Heart right ventricle (tissue), 16 donors: ENCODE results near the gene KPNA1. TPM values are rescaled to one million over a fixed set of nuclear protein-coding genes. Genes with fewer than 3 reads are reported as not detected.
"Not testable (repeated sequence)": the region's sequence is repeated elsewhere in the genome, so short reads cannot be mapped to it uniquely, and the experiment has no call there.

Experiments used
- ATAC-seq, 8 donors: fragments of 200-7000 bp; cut with Tn5 transposase; one replicate each; pipeline ENCODE4 v1.9.1; 2020; ENCODE audit warnings: mild to moderate bottlenecking in 8 of 8, moderate library complexity in 8 of 8, moderate number of reproducible peaks in 1 of 8
- DNase-seq, 2 donors: peaks; one replicate each; pipeline ENCODE4 v3.0.0-alpha.2; 2020
- H3K27ac ChIP-seq, 10 donors: fragments of 200-600 bp; sonication (generic) in 2 of 10; one replicate each; pipeline versions ENCODE4 v1.5.0 to v1.8.0; 2020 to 2022; ENCODE audit warnings: mild to moderate bottlenecking in 3 of 10
- H3K27me3 ChIP-seq, 7 donors: fragments of 200-600 bp; one replicate each; pipeline ENCODE4 v1.8.0; 2021 to 2022; ENCODE audit warnings: mild to moderate bottlenecking in 2 of 7
- H3K36me3 ChIP-seq, 9 donors: fragments of 200-600 bp; sonication (generic) in 1 of 9; one replicate each; pipeline versions ENCODE4 v1.5.0 to v1.8.0; 2020 to 2022; ENCODE audit warnings: mild to moderate bottlenecking in 2 of 9
- H3K4me1 ChIP-seq, 9 donors: fragments of 200-600 bp; sonication (generic) in 1 of 9; one replicate each; pipeline versions ENCODE4 v1.5.0 to v1.8.0; 2020 to 2022; ENCODE audit warnings: mild to moderate bottlenecking in 4 of 9
- H3K4me3 ChIP-seq, 10 donors: fragments of 200-600 bp; sonication (generic) in 2 of 10; one replicate each; pipeline versions ENCODE4 v1.5.0 to v1.8.0; 2020 to 2022; ENCODE audit warnings: mild to moderate bottlenecking in 7 of 10, moderate library complexity in 2 of 10
- H3K9me3 ChIP-seq, 11 donors: fragments of 200-600 bp in 10 of 11; sonication (generic) in 2 of 11; one replicate each; pipeline versions ENCODE4 v1.5.0 to v1.8.0; 2013 to 2022; ENCODE audit warnings: mild to moderate bottlenecking in 2 of 11, control low read depth in 1 of 11, moderate library complexity in 1 of 11
- CTCF ChIP-seq, 9 donors: fragments of 200-600 bp; sonication (generic) in 2 of 9; IDR thresholded peaks; one replicate each; pipeline versions ENCODE4 v1.5.0 to v1.8.0; 2021 to 2022; ENCODE audit warnings: antibody characterized with exemption in 9 of 9, mild to moderate bottlenecking in 5 of 9, moderate library complexity in 1 of 9
- WGBS, 2 donors: extraction: QIAGEN DNeasy Blood & Tissue Kit; methylation state at CpG; one replicate each; pipeline ENCODE4 v1.1.7; 2013; ENCODE audit warnings: inconsistent platforms in 1 of 2; 5-methylcytosine and 5-hydroxymethylcytosine counted together
- intact Hi-C, 10 donors: fragments of 100-400 bp; cut with DNase I; formaldehyde crosslinking; loops; one replicate each; pipeline versions ENCODE4 v1.11.1 to v1.14.2; 2022
- polyA plus RNA-seq, 2 donors: library from polyadenylated mRNA; stranded (reverse); fragments of 200-250 nt; gene quantifications; one replicate each; pipeline ENCODE4 v1.2.3, GENCODE V29; 2013
- total RNA-seq, 10 donors: library from RNA; stranded (reverse); fragmentation: NEBNext Ultra II Directional in 3 of 10; extraction: Animal tissue kit (Norgen Biotek cat#: 25700) in 3 of 10; gene quantifications; one replicate each; pipeline versions ENCODE4 v1.2.1 to v1.2.4, GENCODE V29; 2021 to 2023
- donor health status: Arrhythmogenic right ventricular cardiomyopathy.
- donor health status: ischemic (EF 13 %, LVEDD 7.1; RV severe dilation, severe dysfunction).
- donor health status: healthy with polysubstance abuse.
- donor health status: DM: no; HTN: yes; CAD: no.
- donor health status: DM: no; HTN: no; CAD: no.
- donor health status: ischemic (EF 25% LVEDD 6.9; RV normal size, moderate dysfunction).
- donor health status: ischemic (EF 25% LVEDD 5.7; RV mildly dilated, moderate dysfunction).
- donor health status: healthy.
- donor health status: DM: yes; HTN: yes; CAD: no.
- donor health status: Ischemic cardiomyopathy.
- donor health status: ischemic (EF 35%, LVEDD 5.7; RV mildly dilated, moderate dysfunction).
- donor health status: nonischemic (EF 11% LVEDD 7.7; RV severe dilation, severe dysfunction).
- donor health status: DM: yes; HTN: yes; CAD: no.
- donor health status: PGD.
- donor health status: ischemic (EF 29% LVEDD 5.4; RV normal size, mild dysfunction).
- donor health status: nonischemic (EF 23%, LVEDD 6.1; RV moderate dilation, normal function).

Gene KPNA1
- total and polyA plus RNA-seq, 12 donors = 14.5 to 121 (median 84.1) TPM

GRCh38 chr3:122456074-122456473, 58.7 kb downstream of the KPNA1 start:
- H3K9me3 ChIP-seq = no peaks in the 10 kb centered on the region
- intact Hi-C loops = loop anchor here in 4 of 10 donors (5.0 to 10.0 kb wide), 3 partner anchors 59 to 221 kb away; partner anchors contain the start of gene KPNA1 (in 1 of the 4)
- H3K27me3 ChIP-seq = no peaks in the 10 kb centered on the region
- DNase-seq = no peak
- peaks cover 0 to 98% (median 33%) of the 10 kb centered on the region in 9 donors for H3K36me3 ChIP-seq
- no peak for ATAC-seq
- TF ChIP-seq CTCF (IDR thresholded peaks at IDR 0.05) = no peak
- no peak overlapping the region for H3K27ac ChIP-seq
- H3K4me1 ChIP-seq = no peaks in the 10 kb centered on the region
- H3K4me3 ChIP-seq = no peak overlapping the region

- intact Hi-C loops = loop anchor here in 2 of 10 donors (10.0 kb wide), 2 partner anchors 63 to 223 kb away; partner anchors contain the start of gene KPNA1 (in 1 of the 2)
- no peaks in the 10 kb centered on the region for H3K27me3 ChIP-seq
- DNase-seq (no peak), ATAC-seq (no peak)
- H3K4me1 ChIP-seq = peaks cover 0 to 5% (median 0%) of the 10 kb centered on the region in 9 donors
- H3K27ac ChIP-seq = no peak overlapping the region
- no peak overlapping the region for H3K4me3 ChIP-seq
- H3K36me3 ChIP-seq = peaks cover 0 to 97% (median 30%) of the 10 kb centered on the region in 9 donors
- peaks cover 0 to 4% (median 0%) of the 10 kb centered on the region in 11 donors for H3K9me3 ChIP-seq
- WGBS, 2 donors = 89 to 91% methylated on average over 3 of the region's 3 CpGs
- no peak for TF ChIP-seq CTCF (IDR thresholded peaks at IDR 0.05)
These were observed 63.4 kb downstream of the KPNA1 start for GRCh38 chr3:122451371-122451770.

- H3K27me3 ChIP-seq, H3K27ac ChIP-seq, H3K4me1 ChIP-seq, H3K4me3 ChIP-seq, DNase-seq, ATAC-seq, intact Hi-C loops: not testable (repeated sequence)
- Histone ChIP-seq H3K9me3 (peaks cover 0 to 14% (median 3%) of the 10 kb centered on the region in 11 donors), H3K36me3 (peaks cover 0 to 96% (median 49%) of the 10 kb centered on the region in 9 donors)
- 98% methylated on average over 6 of the region's 6 CpGs for WGBS, 2 donors
These were observed 66.5 kb downstream of the KPNA1 start for GRCh38 chr3:122448218-122448617.

GRCh38 chr3:122444491-122444887, 70.2 kb downstream of the KPNA1 start:
- H3K4me3 ChIP-seq, ATAC-seq, intact Hi-C loops, H3K27me3 ChIP-seq, H3K4me1 ChIP-seq, H3K27ac ChIP-seq, DNase-seq: not testable (repeated sequence)
- WGBS, 2 donors = 97 to 98% methylated on average over 5 of the region's 5 CpGs
- Histone ChIP-seq H3K9me3 (peaks cover 0 to 14% (median 3%) of the 10 kb centered on the region in 11 donors), H3K36me3 (peaks cover 0 to 99% (median 41%) of the 10 kb centered on the region in 9 donors)

- 96 to 97% methylated on average over 11 of the region's 11 CpGs for WGBS, 2 donors
- H3K4me1 ChIP-seq, H3K27ac ChIP-seq, ATAC-seq, H3K27me3 ChIP-seq, DNase-seq, H3K4me3 ChIP-seq, intact Hi-C loops: not testable (repeated sequence)
- H3K36me3 ChIP-seq = peaks cover 0 to 99% (median 41%) of the 10 kb centered on the region in 9 donors
- H3K9me3 ChIP-seq = peaks cover 0 to 14% (median 3%) of the 10 kb centered on the region in 11 donors
These were observed 70.8 kb downstream of the KPNA1 start for GRCh38 chr3:122443762-122444490.

GRCh38 chr3:122443090-122443489, 71.6 kb downstream of the KPNA1 start:
- ATAC-seq (no peak), DNase-seq (no peak)
- Histone ChIP-seq H3K9me3 (peaks cover 0 to 14% (median 3%) of the 10 kb centered on the region in 11 donors), H3K4me1 (peaks cover 0 to 5% (median 0%) of the 10 kb centered on the region in 9 donors), H3K27me3 (no peaks in the 10 kb centered on the region), H3K4me3 (no peak overlapping the region), H3K27ac (no peak overlapping the region), H3K36me3 (peaks cover 0 to 99% (median 50%) of the 10 kb centered on the region in 9 donors)
- intact Hi-C loops = no loop called here
- TF ChIP-seq CTCF (IDR thresholded peaks at IDR 0.05) = no peak
- 78 to 82% methylated on average over 10 of the region's 10 CpGs for WGBS, 2 donors
